ENCODE results near the gene BRD3.

GRCh38 chr9:133994353-133995011 is 73.3 kb downstream of the BRD3 start:
- TF ChIP-seq RAD21 (conservative IDR thresholded peaks at IDR 0.05 in 1 of 2, IDR thresholded peaks at IDR 0.05 in 1 of 2) (peak; percentile 97 to 98), KDM1A (IDR thresholded peaks at IDR 0.05; ENCODE audit: low read depth) (no peak), RARB (CRISPR knock-in tag; IDR thresholded peaks at IDR 0.05) (no peak), MAX (IDR thresholded peaks at IDR 0.05) (peak; percentile 37; the same call in 1 of the 2 replicates), MYC (IDR thresholded peaks at IDR 0.05; ENCODE audit: borderline replicate concordance, low read length) (no peak), EP300 (IDR thresholded peaks at IDR 0.05) (no peak)
- TF ChIP-seq, protein P1, sequence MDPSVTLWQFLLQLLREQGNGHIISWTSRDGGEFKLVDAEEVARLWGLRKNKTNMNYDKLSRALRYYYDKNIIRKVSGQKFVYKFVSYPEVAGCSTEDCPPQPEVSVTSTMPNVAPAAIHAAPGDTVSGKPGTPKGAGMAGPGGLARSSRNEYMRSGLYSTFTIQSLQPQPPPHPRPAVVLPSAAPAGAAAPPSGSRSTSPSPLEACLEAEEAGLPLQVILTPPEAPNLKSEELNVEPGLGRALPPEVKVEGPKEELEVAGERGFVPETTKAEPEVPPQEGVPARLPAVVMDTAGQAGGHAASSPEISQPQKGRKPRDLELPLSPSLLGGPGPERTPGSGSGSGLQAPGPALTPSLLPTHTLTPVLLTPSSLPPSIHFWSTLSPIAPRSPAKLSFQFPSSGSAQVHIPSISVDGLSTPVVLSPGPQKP (IDR thresholded peaks at IDR 0.05; ENCODE audit: low read depth, low read length): no peak
- TF ChIP-seq, protein P2, sequence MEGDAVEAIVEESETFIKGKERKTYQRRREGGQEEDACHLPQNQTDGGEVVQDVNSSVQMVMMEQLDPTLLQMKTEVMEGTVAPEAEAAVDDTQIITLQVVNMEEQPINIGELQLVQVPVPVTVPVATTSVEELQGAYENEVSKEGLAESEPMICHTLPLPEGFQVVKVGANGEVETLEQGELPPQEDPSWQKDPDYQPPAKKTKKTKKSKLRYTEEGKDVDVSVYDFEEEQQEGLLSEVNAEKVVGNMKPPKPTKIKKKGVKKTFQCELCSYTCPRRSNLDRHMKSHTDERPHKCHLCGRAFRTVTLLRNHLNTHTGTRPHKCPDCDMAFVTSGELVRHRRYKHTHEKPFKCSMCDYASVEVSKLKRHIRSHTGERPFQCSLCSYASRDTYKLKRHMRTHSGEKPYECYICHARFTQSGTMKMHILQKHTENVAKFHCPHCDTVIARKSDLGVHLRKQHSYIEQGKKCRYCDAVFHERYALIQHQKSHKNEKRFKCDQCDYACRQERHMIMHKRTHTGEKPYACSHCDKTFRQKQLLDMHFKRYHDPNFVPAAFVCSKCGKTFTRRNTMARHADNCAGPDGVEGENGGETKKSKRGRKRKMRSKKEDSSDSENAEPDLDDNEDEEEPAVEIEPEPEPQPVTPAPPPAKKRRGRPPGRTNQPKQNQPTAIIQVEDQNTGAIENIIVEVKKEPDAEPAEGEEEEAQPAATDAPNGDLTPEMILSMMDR (IDR thresholded peaks at IDR 0.05): peak; percentile 92

Data from A549 (cell line).